GM10266 (cell line): ENCODE data around the gene ZNF565.

ENCODE experiments used
- DNase-seq: peaks from one replicate; pipeline ENCODE4 v3.0.0; 2012; ENCODE audit errors: extremely low spot score
- TF ChIP-seq, protein P1 (sequence below): IDR thresholded peaks from 2 replicates; pipeline ENCODE4 v1.5.1; 2012; ENCODE audit warnings: mild to moderate bottlenecking, low read depth; ENCODE audit not compliant: control insufficient read depth, insufficient read depth; ENCODE audit errors: missing control alignments

ZNF565 gene

DNA sequence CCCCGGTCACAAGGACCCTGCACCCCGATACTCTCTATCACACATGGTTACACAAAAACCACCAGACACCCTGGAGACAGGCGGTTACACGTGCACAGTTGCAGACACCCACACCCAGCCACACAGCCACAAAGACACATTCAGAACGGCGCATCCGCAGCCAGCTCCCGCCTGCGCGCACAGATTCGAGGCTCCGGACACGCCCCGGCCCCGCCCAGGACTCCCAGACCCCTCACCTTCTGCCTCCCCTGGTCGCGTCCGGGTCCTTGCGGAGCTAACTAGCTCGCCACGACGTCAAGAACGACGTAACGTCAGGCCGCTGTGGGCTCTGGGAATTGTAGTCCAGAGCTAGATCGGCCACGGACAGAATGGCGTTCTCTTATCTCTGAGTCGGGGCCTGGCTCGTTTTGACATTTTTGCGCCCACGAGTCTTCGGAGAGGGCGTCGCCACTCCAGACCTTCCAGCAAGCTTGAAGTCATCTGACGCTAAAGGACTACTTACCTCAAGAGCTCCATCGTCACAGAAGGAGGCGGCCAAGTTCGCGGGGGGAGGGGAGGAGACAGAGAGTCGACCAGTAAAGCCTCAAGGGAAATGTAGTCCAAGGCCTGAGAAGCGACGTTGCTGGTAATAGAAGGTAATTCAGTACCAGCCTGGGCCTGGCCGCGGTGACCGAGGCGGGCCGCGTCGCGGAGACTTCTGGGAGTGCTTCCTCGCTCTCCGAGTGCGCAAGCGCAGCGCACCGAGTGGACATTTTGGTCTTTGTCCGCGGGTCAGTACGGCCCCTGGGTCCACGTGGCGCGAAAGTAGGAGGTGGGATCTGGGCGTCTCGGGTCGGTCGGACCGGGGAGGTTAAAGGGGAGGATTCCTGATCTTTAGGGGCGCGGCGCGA is at the start of gene ZNF565, which contains the start of gene ZNF146:
TSS of gene ZNF565 (minus strand) at position 280 of the 890 bp plus-strand sequence. CDS start 12,680 bp downstream, outside the sequence.
TSS of gene ZNF146 (plus strand) at position 721 of the 890 bp plus-strand sequence. CDS start 21,335 bp downstream, outside the sequence.
- TF ChIP-seq, protein P1, sequence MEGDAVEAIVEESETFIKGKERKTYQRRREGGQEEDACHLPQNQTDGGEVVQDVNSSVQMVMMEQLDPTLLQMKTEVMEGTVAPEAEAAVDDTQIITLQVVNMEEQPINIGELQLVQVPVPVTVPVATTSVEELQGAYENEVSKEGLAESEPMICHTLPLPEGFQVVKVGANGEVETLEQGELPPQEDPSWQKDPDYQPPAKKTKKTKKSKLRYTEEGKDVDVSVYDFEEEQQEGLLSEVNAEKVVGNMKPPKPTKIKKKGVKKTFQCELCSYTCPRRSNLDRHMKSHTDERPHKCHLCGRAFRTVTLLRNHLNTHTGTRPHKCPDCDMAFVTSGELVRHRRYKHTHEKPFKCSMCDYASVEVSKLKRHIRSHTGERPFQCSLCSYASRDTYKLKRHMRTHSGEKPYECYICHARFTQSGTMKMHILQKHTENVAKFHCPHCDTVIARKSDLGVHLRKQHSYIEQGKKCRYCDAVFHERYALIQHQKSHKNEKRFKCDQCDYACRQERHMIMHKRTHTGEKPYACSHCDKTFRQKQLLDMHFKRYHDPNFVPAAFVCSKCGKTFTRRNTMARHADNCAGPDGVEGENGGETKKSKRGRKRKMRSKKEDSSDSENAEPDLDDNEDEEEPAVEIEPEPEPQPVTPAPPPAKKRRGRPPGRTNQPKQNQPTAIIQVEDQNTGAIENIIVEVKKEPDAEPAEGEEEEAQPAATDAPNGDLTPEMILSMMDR: no peak
- peak; percentile 90 for DNase-seq

DNA sequence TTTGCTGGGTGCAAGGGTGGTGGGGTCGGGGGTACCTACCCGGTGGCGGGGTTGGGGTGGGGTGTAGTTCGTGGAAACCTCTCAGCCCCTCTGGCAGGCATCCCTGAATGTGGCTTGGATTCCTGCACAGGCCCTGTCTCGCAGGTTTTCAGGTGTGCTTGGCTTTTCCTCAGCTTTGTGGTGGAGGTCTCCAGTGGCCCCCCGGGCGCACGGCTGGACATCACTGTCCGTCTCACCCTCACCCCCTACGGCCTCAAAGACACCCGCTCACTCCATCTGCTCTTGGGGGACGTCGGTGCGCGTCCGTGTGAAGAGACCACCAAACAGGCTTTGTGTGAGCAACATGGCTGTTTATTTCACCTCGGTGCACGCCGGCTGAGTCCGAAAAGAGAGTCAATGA is 44.7 kb upstream of the ZNF565 start:
- DNase-seq: no peak
- TF ChIP-seq, protein P1: no peak

DNA sequence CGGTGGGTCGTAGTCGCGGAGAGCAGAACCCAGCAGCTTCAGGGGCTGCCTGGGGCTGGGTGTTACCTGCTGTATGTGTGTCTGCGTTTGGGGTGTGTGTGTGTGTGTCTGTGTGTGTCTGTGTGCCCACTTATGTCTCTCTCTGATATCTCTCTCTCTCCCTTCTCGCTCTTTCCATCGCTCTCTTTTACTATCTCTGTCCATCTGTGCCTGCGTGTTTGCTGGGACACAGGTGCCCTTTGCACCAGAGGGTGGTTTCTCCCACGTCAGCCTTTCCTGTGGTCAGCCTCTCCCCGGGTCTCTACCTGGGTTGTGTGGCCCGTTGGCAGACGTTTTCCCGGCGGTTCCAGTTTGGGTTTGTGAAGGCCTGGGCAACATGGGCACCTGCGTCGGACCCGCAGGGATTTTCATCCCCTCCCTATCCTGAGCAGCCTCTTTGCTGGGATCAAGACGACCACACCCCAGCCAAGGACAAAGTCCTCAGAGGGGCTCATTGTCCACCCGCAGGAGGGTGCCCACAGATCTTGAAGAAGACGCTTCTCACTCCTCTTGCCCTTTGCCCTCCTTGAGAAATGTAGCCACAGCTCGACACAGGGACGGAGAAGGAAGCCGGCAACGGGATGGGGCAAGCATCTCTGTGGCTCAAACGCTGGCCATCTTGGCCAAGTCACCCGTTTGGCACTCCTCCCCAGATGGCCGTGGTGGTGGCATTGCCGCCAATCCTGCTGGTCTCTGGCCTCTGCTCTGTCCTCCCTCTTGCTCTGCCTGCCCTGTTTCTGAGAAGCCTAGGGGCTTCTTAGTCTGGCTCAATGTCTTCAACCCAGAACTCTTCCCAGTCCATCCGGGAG is 43.8 kb upstream of the ZNF565 start:
- TF ChIP-seq, protein P1: no peak
- no peak for DNase-seq

DNA sequence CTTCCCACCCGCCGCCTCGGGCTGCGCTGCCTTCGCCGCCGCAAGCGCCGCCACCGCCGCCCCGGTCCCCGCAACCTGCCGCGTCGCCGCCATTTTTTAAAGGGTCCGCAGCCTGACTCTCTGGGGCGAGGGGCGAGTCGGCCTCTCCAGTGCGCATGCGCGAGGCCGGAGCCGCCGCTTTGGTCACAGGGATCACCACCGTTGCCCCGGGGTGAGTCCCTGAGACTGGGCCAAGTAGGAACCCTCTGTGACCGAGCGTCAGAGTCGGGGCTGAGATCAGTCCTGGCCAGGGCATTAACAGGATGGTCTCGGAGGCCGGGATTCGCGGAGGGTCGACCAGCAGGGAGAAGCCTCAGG is 43.0 kb upstream of the ZNF565 start:
- DNase-seq: no peak
- TF ChIP-seq, protein P1: no peak

DNA sequence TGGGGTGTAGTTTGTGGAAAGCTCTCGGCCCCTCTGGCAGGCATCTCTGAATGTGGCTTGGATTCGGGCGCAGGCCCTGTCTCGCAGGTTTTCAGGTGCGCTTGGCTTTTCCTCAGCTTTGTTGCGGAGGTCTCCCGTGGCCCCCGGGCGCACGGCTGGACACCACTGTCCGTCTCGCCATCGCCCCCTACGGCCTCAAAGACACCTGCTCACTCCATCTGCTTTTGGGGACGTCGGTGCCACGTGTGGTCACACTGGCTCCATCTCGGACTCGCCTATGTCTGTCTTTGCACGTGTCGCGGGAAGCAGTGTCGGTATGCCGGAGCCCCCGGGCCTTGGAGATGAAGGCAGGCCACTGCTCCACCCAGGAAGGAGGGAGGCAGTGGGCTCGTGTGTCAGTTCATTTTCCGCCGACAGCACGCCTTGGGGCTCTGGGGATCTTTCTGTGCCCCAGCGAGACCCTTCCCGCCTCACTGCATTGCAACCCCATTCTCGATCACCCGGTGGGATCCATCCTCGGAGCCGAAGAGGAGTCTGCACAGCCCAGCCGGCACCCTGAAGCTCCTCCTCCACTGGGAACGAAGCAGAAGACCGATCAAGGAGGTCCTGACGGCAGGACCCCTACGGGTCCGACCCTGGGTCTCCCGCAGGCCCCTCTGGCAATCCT is 42.5 kb upstream of the ZNF565 start:
- DNase-seq: no peak

DNA sequence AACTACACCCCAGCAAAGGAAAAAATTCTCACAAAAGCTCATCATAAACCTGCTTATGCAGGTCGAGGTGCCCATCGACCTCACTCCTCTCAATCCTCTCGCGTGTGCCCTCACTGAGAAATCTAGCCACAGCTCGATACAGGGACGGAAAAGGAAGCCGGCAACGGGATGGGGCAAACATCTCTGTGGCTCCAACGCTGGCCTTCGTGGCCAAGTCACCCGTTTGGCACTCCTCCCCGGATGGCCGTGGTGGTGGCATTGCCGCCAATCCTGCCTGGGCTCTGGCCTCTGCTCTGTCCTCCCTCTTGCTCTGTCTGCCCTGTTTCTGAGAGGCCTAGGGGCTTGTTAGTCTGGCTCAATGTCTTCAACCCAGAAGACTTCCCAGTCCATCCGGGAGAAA is 41.6 kb upstream of the ZNF565 start:
- TF ChIP-seq, protein P1: no peak
- no peak for DNase-seq

More for the DNA sequence above, 42.5 kb upstream of the ZNF565 start:
- TF ChIP-seq, protein P1: no peak
